Heart left ventricle (tissue), 13 donors: Measurements from ENCODE around the gene C20orf202.

ENCODE experiments used
- POLR2A ChIP-seq, 2 donors: fragments of 450-650 bp; IDR thresholded peaks; one replicate each; pipeline ENCODE4 v1.6.1; 2017; ENCODE audit warnings: antibody characterized with exemption in 2 of 2, mild to moderate bottlenecking in 2 of 2, moderate library complexity in 2 of 2
- TF ChIP-seq, protein P1 (sequence below), 12 donors: fragments of 200-600 bp; sonication (generic) in 4 of 12; IDR thresholded peaks; one replicate each; pipeline versions ENCODE4 v1.5.0 to v1.8.0; 2018 to 2022; ENCODE audit warnings: antibody characterized with exemption in 12 of 12, mild to moderate bottlenecking in 5 of 12
- donor health status: ischemic (EF 13 %, LVEDD 7.1; RV severe dilation, severe dysfunction).
- donor health status: DM: no; HTN: yes; CAD: no.
- donor health status: DM: no; HTN: no; CAD: no.
- donor health status: ischemic (EF 25% LVEDD 6.9; RV normal size, moderate dysfunction).
- donor health status: ischemic (EF 25% LVEDD 5.7; RV mildly dilated, moderate dysfunction).
- donor health status: ischemic (EF 35%, LVEDD 5.7; RV mildly dilated, moderate dysfunction).
- donor health status: nonischemic (EF 11% LVEDD 7.7; RV severe dilation, severe dysfunction).
- donor health status: DM: yes; HTN: yes; CAD: no.
- donor health status: PGD.
- donor health status: ischemic (EF 29% LVEDD 5.4; RV normal size, mild dysfunction).
- donor health status: nonischemic (EF 23%, LVEDD 6.1; RV moderate dilation, normal function).

DNA sequence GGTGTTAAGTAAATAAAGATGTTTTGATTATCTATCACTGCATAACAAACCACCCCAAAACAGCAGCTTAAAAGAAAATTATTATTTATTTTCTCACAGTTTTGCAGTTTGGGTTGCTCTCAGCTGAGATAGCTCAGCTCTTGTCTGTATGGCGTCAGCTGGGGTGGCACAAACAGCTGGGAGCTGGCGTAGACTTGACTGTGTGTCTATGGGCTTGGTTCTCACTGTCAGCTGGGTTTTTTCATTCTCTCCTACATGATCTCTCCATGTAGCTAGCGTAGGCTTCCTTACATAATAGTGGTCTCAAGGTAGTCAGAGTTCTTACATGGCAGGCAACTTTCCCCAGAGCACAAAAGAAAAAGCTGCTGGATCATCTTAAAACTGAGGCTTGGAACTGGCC, 12.0 kb upstream of the C20orf202 start:
- TF ChIP-seq, protein P1, sequence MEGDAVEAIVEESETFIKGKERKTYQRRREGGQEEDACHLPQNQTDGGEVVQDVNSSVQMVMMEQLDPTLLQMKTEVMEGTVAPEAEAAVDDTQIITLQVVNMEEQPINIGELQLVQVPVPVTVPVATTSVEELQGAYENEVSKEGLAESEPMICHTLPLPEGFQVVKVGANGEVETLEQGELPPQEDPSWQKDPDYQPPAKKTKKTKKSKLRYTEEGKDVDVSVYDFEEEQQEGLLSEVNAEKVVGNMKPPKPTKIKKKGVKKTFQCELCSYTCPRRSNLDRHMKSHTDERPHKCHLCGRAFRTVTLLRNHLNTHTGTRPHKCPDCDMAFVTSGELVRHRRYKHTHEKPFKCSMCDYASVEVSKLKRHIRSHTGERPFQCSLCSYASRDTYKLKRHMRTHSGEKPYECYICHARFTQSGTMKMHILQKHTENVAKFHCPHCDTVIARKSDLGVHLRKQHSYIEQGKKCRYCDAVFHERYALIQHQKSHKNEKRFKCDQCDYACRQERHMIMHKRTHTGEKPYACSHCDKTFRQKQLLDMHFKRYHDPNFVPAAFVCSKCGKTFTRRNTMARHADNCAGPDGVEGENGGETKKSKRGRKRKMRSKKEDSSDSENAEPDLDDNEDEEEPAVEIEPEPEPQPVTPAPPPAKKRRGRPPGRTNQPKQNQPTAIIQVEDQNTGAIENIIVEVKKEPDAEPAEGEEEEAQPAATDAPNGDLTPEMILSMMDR (IDR thresholded peaks at IDR 0.05): no peak
- no peak for TF ChIP-seq POLR2A (IDR thresholded peaks at IDR 0.05)
